22Rv1 (cell line): ENCODE results near the gene LHPP.

Experiments used
- CTCF ChIP-seq: fragments of 450-650 bp; IDR thresholded peaks from 2 replicates; pipeline ENCODE4 v1.5.1; 2017; ENCODE audit warnings: mild to moderate bottlenecking
- ZFX ChIP-seq: fragments of 450-650 bp; IDR thresholded peaks from 2 replicates; pipeline ENCODE4 v1.6.1; 2017; ENCODE audit warnings: antibody characterized with exemption, borderline replicate concordance

GRCh38 chr10:124484031-124484430, 22.4 kb downstream of the LHPP start:
- TF ChIP-seq CTCF = no peak
- TF ChIP-seq ZFX = no peak
